Loucy (cell line): ENCODE results near the gene ZNF280D.
"Not testable (repeated sequence)": the region's sequence is repeated elsewhere in the genome, so short reads cannot be mapped to it uniquely, and the experiment has no call there.

Experiments used
- H2AFZ ChIP-seq: fragments of 200-600 bp; sonication (generic); 2 replicates; pipeline ENCODE4 v1.6.0; 2016; ENCODE audit warnings: antibody characterized with exemption, mild to moderate bottlenecking, low read length, moderate library complexity
- H3F3A ChIP-seq: fragments of 200-600 bp; 2 replicates; pipeline ENCODE4 v1.6.0; 2016; ENCODE audit warnings: antibody characterized with exemption, low read depth, mild to moderate bottlenecking
- H3K27me3 ChIP-seq: fragments of 200-600 bp; sonication (generic); 2 replicates; pipeline ENCODE4 v1.6.1; 2014; ENCODE audit warnings: low read length, mild to moderate bottlenecking; ENCODE audit not compliant: insufficient read depth, poor library complexity, severe bottlenecking
- H3K36me3 ChIP-seq: fragments of 200-600 bp; sonication (generic); 2 replicates; pipeline ENCODE4 v1.6.1; 2016; ENCODE audit warnings: low read length; ENCODE audit not compliant: insufficient read depth
- H3K4me1 ChIP-seq: fragments of 200-600 bp; sonication (generic); 2 replicates; pipeline ENCODE4 v1.5.1; 2014; ENCODE audit warnings: low read length, mild to moderate bottlenecking; ENCODE audit not compliant: insufficient read depth, poor library complexity, severe bottlenecking
- H3K4me2 ChIP-seq: fragments of 200-600 bp; sonication (generic); 2 replicates; pipeline ENCODE4 v1.6.0; 2014; ENCODE audit warnings: antibody characterized with exemption, low read length, low read depth, mild to moderate bottlenecking; ENCODE audit not compliant: poor library complexity, severe bottlenecking
- H3K4me3 ChIP-seq: fragments of 200-600 bp; sonication (generic); 2 replicates; pipeline ENCODE4 v1.5.1; 2014; ENCODE audit warnings: low read length, mild to moderate bottlenecking, mixed read lengths; ENCODE audit not compliant: poor library complexity, severe bottlenecking
- H3K79me2 ChIP-seq: fragments of 200-600 bp; sonication (generic); 2 replicates; pipeline ENCODE4 v1.6.1; 2014; ENCODE audit warnings: low read length; ENCODE audit not compliant: insufficient read depth
- H3K9ac ChIP-seq: fragments of 200-600 bp; sonication (generic); 2 replicates; pipeline ENCODE4 v1.6.0; 2014; ENCODE audit warnings: mild to moderate bottlenecking, low read depth, low read length, moderate library complexity; ENCODE audit not compliant: poor library complexity, severe bottlenecking
- H3K9me2 ChIP-seq: fragments of 200-600 bp; sonication (generic); replicated peaks from 2 replicates; pipeline ENCODE4 v1.6.1; 2016; ENCODE audit warnings: low read depth, low read length, mixed read lengths
- H3K9me3 ChIP-seq: fragments of 200-600 bp; sonication (generic); 2 replicates; pipeline ENCODE4 v1.6.1; 2014; ENCODE audit warnings: mild to moderate bottlenecking, antibody characterized with exemption, low read length, low read depth; ENCODE audit not compliant: insufficient read depth
- H4K20me1 ChIP-seq: fragments of 200-600 bp; sonication (generic); 2 replicates; pipeline ENCODE4 v1.6.0; 2014; ENCODE audit warnings: antibody characterized with exemption, low read length, mild to moderate bottlenecking; ENCODE audit not compliant: insufficient read depth, poor library complexity, severe bottlenecking
- CTCF ChIP-seq: fragments of 200-600 bp; sonication (generic); conservative IDR thresholded peaks from 2 replicates; pipeline ENCODE4 v1.5.1; 2014; ENCODE audit warnings: mild to moderate bottlenecking, antibody characterized with exemption, low read length
- EZH2phosphoT487 ChIP-seq: fragments of 200-600 bp; IDR thresholded peaks from 2 replicates; pipeline ENCODE4 v1.6.1; 2018; ENCODE audit warnings: antibody characterized with exemption, mild to moderate bottlenecking, moderate library complexity, borderline replicate concordance

ZNF280D gene

GRCh38 chr15:56715220-56715619 lies 18.1 kb downstream of the ZNF280D start:
- Histone ChIP-seq H4K20me1 (no peaks in the 10 kb centered on the region), H3K9me2 (no peaks in the 10 kb centered on the region), H3K27me3 (no peaks in the 10 kb centered on the region), H3K79me2 (no peaks in the 10 kb centered on the region), H3K4me3 (no peak overlapping the region), H3K4me1 (no peaks in the 10 kb centered on the region), H3K9ac (no peak overlapping the region), H3K36me3 (no peaks in the 10 kb centered on the region), H3K4me2 (no peak overlapping the region), H3K9me3 (no peaks in the 10 kb centered on the region), H2AFZ (no peak overlapping the region), H3F3A (no peaks in the 10 kb centered on the region; the same call in 1 of the 2 replicates)
- TF ChIP-seq CTCF = no peak
- TF ChIP-seq EZH2phosphoT487 = no peak

- H3K9me3 ChIP-seq, H3K9ac ChIP-seq, H3K4me2 ChIP-seq, H3K4me3 ChIP-seq, H2AFZ ChIP-seq, H3F3A ChIP-seq, H3K36me3 ChIP-seq, H3K27me3 ChIP-seq, H3K4me1 ChIP-seq, H3K79me2 ChIP-seq, H3K9me2 ChIP-seq, H4K20me1 ChIP-seq: not testable (repeated sequence)
These were observed 23.8 kb downstream of the ZNF280D start for GRCh38 chr15:56709502-56709901.

GRCh38 chr15:56699743-56700142 lies 33.6 kb downstream of the ZNF280D start:
- Histone ChIP-seq H3K4me3 (no peak overlapping the region), H3K9me3 (no peaks in the 10 kb centered on the region), H3K79me2 (no peaks in the 10 kb centered on the region), H3K9ac (no peak overlapping the region), H3K9me2 (no peaks in the 10 kb centered on the region), H3K27me3 (no peaks in the 10 kb centered on the region), H2AFZ (no peak overlapping the region), H3K4me1 (no peaks in the 10 kb centered on the region), H3F3A (no peaks in the 10 kb centered on the region), H4K20me1 (no peaks in the 10 kb centered on the region), H3K4me2 (no peak overlapping the region), H3K36me3 (no peaks in the 10 kb centered on the region)
- TF ChIP-seq EZH2phosphoT487 = no peak
- no peak for TF ChIP-seq CTCF

GRCh38 chr15:56698270-56698669 lies 35.0 kb downstream of the ZNF280D start:
- Histone ChIP-seq H4K20me1 (no peaks in the 10 kb centered on the region), H3K9me2 (no peaks in the 10 kb centered on the region), H3K9ac (no peak overlapping the region), H3K9me3 (no peaks in the 10 kb centered on the region), H3K36me3 (no peaks in the 10 kb centered on the region), H3F3A (no peaks in the 10 kb centered on the region), H3K27me3 (no peaks in the 10 kb centered on the region), H3K79me2 (no peaks in the 10 kb centered on the region), H3K4me3 (no peak overlapping the region), H3K4me1 (no peaks in the 10 kb centered on the region), H3K4me2 (no peak overlapping the region), H2AFZ (0 out of 2 replicates have a peak overlapping the region, but pooled peaks have one; percentile 37)
- no peak for TF ChIP-seq CTCF
- TF ChIP-seq EZH2phosphoT487 = no peak
